Activated T-cell treated with anti-CD3 and anti-CD28 coated beads, Interleukin-2, amount 50 U/mL, for 72 hours (primary cell): ENCODE data around the gene EZR. TPM values are rescaled to one million over a fixed set of nuclear protein-coding genes. Genes with fewer than 3 reads are reported as not detected.

Experiments used
- ATAC-seq, 2 donors: fragments of 150-1000 bp; cut with Tn5 transposase; replicated peaks in 1 of 2; 2 replicates each; pipeline ENCODE4 v1.10.0; 2021; ENCODE audit warnings: moderate library complexity in 2 of 2, mild to moderate bottlenecking in 1 of 2
- DNase-seq, 2 donors: peaks; one replicate each; pipeline ENCODE4 v3.0.0; 2021 to 2022; ENCODE audit warnings: mixed read lengths in 1 of 2
- H3K27ac Mint-ChIP-seq: one replicate; pipeline ENCODE4 v1.8.0; 2022; ENCODE audit warnings: mild to moderate bottlenecking, moderate library complexity, mixed read lengths
- H3K27me3 Mint-ChIP-seq: one replicate; pipeline ENCODE4 v1.8.0; 2022; ENCODE audit warnings: low read depth, mixed read lengths
- H3K36me3 Mint-ChIP-seq, 2 donors: one replicate each; pipeline ENCODE4 v1.8.0; 2022; ENCODE audit warnings: mixed read lengths in 2 of 2, mild to moderate bottlenecking in 1 of 2; ENCODE audit not compliant: insufficient read depth in 2 of 2
- H3K4me1 Mint-ChIP-seq: one replicate; pipeline ENCODE4 v1.8.0; 2022; ENCODE audit warnings: low read depth, mixed read lengths
- H3K4me3 Mint-ChIP-seq, 2 donors: one replicate each; pipeline ENCODE4 v1.8.0; 2022; ENCODE audit warnings: mild to moderate bottlenecking in 2 of 2, mixed read lengths in 2 of 2, moderate library complexity in 2 of 2
- H3K9me3 Mint-ChIP-seq, 2 donors: one replicate each; pipeline ENCODE4 v1.8.0; 2022; ENCODE audit warnings: mixed read lengths in 2 of 2
- total RNA-seq, 2 donors: library from RNA; stranded (reverse); gene quantifications; one replicate each; pipeline ENCODE4 v1.2.3, GENCODE V29; 2022

The EZR gene
- total RNA-seq, 2 donors from 2014 or later: 167 to 177 TPM

DNA sequence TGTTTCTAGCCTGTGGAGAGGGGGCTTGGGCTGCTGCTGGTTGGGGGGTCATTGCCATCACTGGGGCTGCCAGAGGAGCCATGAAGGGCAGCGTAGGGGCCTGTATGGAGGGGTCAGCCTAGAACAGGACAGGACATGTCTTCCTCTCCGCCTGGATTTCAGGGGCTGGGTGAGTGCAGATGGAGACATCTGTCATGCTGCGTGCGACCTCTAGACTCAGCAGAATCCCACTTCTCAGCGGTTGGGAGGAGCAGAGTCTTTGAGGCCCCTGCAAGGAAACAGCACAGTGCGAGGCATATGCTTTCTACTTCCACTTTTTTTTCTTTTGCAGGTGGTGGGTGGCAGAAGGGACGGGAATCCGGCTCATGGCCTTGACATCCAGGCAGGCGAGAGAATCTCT, 67.9 kb downstream of the EZR start:
- H3K4me1 Mint-ChIP-seq: no peaks in the 10 kb centered on the region
- peaks cover 11 to 47% of the 10 kb centered on the region in 2 donors for H3K36me3 Mint-ChIP-seq
- no peak for DNase-seq
- no peaks in the 10 kb centered on the region for H3K27me3 Mint-ChIP-seq
- ATAC-seq: no peak
- H3K4me3 Mint-ChIP-seq: no peak overlapping the region
- peak overlapping the region; percentile 35 for H3K27ac Mint-ChIP-seq
- no peaks in the 10 kb centered on the region for H3K9me3 Mint-ChIP-seq

- no peaks in the 10 kb centered on the region for H3K4me1 Mint-ChIP-seq
- no peaks in the 10 kb centered on the region for H3K9me3 Mint-ChIP-seq
- H3K27ac Mint-ChIP-seq: peak overlapping the region; percentile 1
- no peak for DNase-seq
- H3K27me3 Mint-ChIP-seq: no peaks in the 10 kb centered on the region
- H3K4me3 Mint-ChIP-seq: no peak overlapping the region
- H3K36me3 Mint-ChIP-seq: peaks cover 14 to 62% of the 10 kb centered on the region in 2 donors
- ATAC-seq: no peak
Measured at GRCh38 chr6:158744986-158745430, 74.2 kb downstream of the EZR start.

GRCh38 chr6:158743033-158743651, 76.0 kb downstream of the EZR start:
- Mint-ChIP-seq H3K4me3 (no peak overlapping the region), H3K27ac (peak overlapping the region; percentile 35), H3K27me3 (no peaks in the 10 kb centered on the region), H3K36me3 (peaks cover 23 to 67% of the 10 kb centered on the region in 2 donors), H3K9me3 (peaks cover 0 to 4% of the 10 kb centered on the region in 2 donors), H3K4me1 (no peaks in the 10 kb centered on the region)
- ATAC-seq (no peak), DNase-seq (no peak)

DNA sequence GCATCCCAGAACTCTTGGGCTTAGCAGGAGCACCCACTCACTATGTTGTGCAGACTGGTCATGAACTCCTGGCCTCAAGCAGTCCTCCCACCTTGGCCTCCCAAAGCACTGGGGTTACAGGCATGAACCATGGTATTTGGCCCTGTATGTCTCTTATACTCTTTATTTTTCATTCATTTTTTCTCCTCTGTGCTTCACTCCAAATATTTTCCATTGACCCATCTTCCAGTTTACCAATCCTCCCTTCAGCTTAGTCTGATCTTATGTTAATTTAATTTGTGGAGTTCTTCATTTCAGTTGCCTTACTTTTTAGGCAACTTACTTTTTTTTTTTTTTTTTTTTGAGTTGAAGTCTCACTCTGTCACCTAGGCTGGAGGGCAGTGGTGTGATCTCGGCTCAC, 79.5 kb downstream of the EZR start:
- H3K36me3 Mint-ChIP-seq: peaks cover 25 to 76% of the 10 kb centered on the region in 2 donors
- no peaks in the 10 kb centered on the region for H3K27me3 Mint-ChIP-seq

DNA sequence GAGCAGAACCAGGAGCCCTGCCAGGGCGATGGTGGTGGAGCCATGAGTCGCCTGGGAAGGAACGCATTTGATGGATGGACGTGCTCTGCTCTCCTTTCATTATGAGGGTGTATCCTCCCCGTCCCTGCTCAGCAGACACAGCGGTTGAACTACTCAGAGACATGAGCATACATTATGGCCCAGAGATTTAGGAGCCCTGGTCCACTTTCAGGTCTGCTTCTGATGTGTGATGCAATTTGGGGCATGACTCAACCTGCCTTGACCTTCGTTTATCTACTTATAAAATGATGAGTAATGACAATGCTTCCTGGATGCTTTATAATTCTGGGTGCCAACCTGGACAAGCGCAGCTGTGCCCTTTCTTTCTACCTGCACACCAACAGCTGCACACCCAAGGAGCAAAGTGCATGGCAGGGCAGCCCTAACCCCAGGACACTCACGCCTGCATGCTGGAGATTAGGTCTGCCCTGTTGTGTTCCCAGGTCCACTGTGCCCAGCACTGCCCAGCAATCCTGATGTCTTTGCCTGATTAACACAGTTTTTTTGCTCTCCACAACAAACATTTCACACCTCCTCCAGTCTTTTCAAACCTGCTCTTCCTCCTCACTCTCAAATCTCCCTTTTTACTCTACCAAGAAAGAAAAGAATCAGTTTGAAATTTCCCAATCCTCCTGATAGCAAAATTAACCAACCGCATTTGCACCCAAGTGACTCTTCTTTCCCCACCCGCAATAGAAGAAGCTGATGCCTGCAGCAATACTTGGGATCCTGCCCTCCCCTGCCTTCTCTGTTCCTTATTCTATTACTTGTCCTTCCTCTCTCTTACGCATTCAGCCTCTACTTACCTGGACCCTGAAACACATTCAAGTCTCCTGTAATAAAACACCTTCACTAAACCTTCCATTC, 81.2 kb downstream of the EZR start:
- no peak for DNase-seq
- Mint-ChIP-seq H3K4me1 (peaks cover 5% of the 10 kb centered on the region), H3K36me3 (peaks cover 25 to 73% of the 10 kb centered on the region in 2 donors), H3K27ac (peak overlapping the region; percentile 15), H3K9me3 (peaks cover 0 to 4% of the 10 kb centered on the region in 2 donors), H3K27me3 (no peaks in the 10 kb centered on the region), H3K4me3 (no peak overlapping the region)
- peak; percentile 34 to 49 for ATAC-seq

More for the DNA sequence above, 79.5 kb downstream of the EZR start:
- ATAC-seq: no peak
- Mint-ChIP-seq H3K4me1 (peaks cover 5% of the 10 kb centered on the region), H3K4me3 (no peak overlapping the region), H3K9me3 (peaks cover 0 to 4% of the 10 kb centered on the region in 2 donors), H3K27ac (no peak overlapping the region)
- DNase-seq: no peak

- ATAC-seq (no peak), DNase-seq (no peak)
- Mint-ChIP-seq H3K36me3 (peaks cover 29 to 78% of the 10 kb centered on the region in 2 donors), H3K9me3 (peaks cover 0 to 4% of the 10 kb centered on the region in 2 donors), H3K4me1 (peaks cover 5% of the 10 kb centered on the region), H3K27me3 (no peaks in the 10 kb centered on the region), H3K4me3 (no peak overlapping the region), H3K27ac (no peak overlapping the region)
Measured at GRCh38 chr6:158737082-158737709, 82.0 kb downstream of the EZR start.

DNA sequence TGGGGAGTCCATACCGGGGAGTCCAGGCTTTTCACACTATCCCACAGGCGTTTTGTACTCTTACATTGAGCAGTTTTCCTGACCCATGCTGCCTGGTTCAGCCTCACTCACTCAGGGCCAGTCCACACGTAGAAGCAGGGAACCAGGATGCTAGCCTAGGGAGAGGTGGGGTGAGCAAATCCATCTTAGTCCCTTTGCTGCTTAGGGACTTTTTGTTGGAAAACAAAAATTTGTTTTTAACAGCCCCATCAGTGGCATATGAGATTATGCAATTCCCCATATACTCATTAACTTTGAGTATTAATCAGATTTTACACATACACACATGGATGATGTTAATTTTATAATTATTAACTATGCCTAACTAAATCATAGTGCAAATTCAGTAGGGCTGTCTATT, 84.2 kb downstream of the EZR start:
- DNase-seq: no peak
- Mint-ChIP-seq H3K4me1 (peaks cover 5% of the 10 kb centered on the region), H3K27ac (peak overlapping the region; percentile 18), H3K36me3 (peaks cover 35 to 81% of the 10 kb centered on the region in 2 donors), H3K9me3 (peaks cover 0 to 6% of the 10 kb centered on the region in 2 donors), H3K27me3 (no peaks in the 10 kb centered on the region), H3K4me3 (no peak overlapping the region)
- no peak for ATAC-seq

DNA sequence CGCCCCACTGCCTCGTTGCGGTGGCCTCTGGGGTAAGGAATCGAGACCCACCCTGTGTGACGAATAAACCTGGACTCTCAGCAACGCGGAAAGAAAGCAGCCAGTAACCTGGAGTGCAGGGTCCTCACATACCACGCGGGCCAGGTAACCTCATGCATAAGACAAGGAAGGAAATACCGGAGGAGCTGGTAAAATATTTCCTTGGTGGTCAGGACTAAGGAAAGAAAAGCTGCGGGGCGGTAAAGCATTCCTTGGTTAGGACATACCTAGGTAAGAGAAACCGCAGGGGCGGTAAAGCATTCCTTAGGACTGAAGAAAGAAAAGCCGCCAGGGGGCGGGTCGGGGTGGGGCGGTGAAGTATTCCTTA, 88.6 kb downstream of the EZR start:
- ATAC-seq (no peak), DNase-seq (no peak)
- Mint-ChIP-seq H3K27ac (peak overlapping the region; percentile 61), H3K36me3 (peaks cover 41 to 71% of the 10 kb centered on the region in 2 donors), H3K27me3 (no peaks in the 10 kb centered on the region), H3K4me1 (no peaks in the 10 kb centered on the region), H3K9me3 (peaks cover 0 to 2% of the 10 kb centered on the region in 2 donors), H3K4me3 (no peak overlapping the region)

- Mint-ChIP-seq H3K27me3 (no peaks in the 10 kb centered on the region), H3K36me3 (peaks cover 44 to 71% of the 10 kb centered on the region in 2 donors), H3K27ac (peak overlapping the region; percentile 61), H3K4me3 (no peak overlapping the region), H3K9me3 (peaks cover 0 to 2% of the 10 kb centered on the region in 2 donors), H3K4me1 (no peaks in the 10 kb centered on the region)
- no peak for ATAC-seq
- no peak for DNase-seq
Measured at GRCh38 chr6:158729906-158730540, 89.1 kb downstream of the EZR start.

DNA sequence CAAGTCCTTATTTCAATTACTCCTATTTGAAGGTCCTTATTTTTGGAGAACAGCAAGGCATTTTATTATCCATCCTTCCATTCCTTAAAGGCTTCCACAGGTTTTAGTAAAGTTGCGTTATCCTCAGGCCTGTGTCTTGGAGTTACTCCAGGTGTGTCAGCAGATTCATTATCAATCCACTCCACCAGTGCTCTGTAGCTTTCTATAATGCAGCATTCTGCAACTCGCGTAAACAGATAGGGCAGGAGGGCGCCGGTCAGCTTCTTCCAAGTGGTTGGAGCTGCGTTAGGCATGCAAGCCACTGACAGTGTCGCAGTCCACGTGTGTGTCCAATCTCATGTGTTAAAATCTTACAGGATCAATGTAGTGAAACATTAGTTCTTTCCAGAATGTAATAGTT, 93.5 kb downstream of the EZR start:
- peaks cover 6% of the 10 kb centered on the region for H3K4me1 Mint-ChIP-seq
- peak overlapping the region; percentile 60 for H3K27ac Mint-ChIP-seq
- H3K9me3 Mint-ChIP-seq: no peaks in the 10 kb centered on the region
- H3K36me3 Mint-ChIP-seq: peaks cover 33 to 59% of the 10 kb centered on the region in 2 donors
- ATAC-seq (no peak), DNase-seq (no peak)
- H3K27me3 Mint-ChIP-seq: no peaks in the 10 kb centered on the region
- H3K4me3 Mint-ChIP-seq: no peak overlapping the region

- DNase-seq (no peak), ATAC-seq (no peak)
- Mint-ChIP-seq H3K9me3 (no peaks in the 10 kb centered on the region), H3K27ac (no peak overlapping the region), H3K4me1 (peaks cover 40% of the 10 kb centered on the region), H3K4me3 (no peak overlapping the region), H3K27me3 (no peaks in the 10 kb centered on the region), H3K36me3 (peaks cover 30 to 46% of the 10 kb centered on the region in 2 donors)
Measured at GRCh38 chr6:158722176-158722729, 96.9 kb downstream of the EZR start.

GRCh38 chr6:158718461-158719046, 100.6 kb downstream of the EZR start:
- no peaks in the 10 kb centered on the region for H3K9me3 Mint-ChIP-seq
- peak overlapping the region; percentile 69 for H3K27ac Mint-ChIP-seq
- DNase-seq (no peak), ATAC-seq (no peak)
- H3K27me3 Mint-ChIP-seq: no peaks in the 10 kb centered on the region
- peaks cover 69% of the 10 kb centered on the region for H3K4me1 Mint-ChIP-seq
- H3K4me3 Mint-ChIP-seq: no peak overlapping the region
- peaks cover 25 to 39% of the 10 kb centered on the region in 2 donors for H3K36me3 Mint-ChIP-seq
